Type B pancreatic cell (in vitro differentiated cells): ENCODE data around the gene NCKAP1. TPM values are rescaled to one million over a fixed set of nuclear protein-coding genes. Genes with fewer than 3 reads are reported as not detected.
A peak's percentile ranks its signal among the peaks of the same experiment; 100 is the strongest.

Source experiments
- DNase-seq: peaks from one replicate; pipeline ENCODE4 v3.0.0; 2021; ENCODE audit warnings: mixed read lengths; ENCODE audit not compliant: unreplicated experiment; ENCODE audit errors: extremely low spot score
- H3K27ac Mint-ChIP-seq: 2 replicates; pipeline ENCODE4 v1.8.0; 2021; ENCODE audit warnings: mild to moderate bottlenecking, mixed read lengths
- H3K27me3 Mint-ChIP-seq: 2 replicates; pipeline ENCODE4 v1.8.0; 2021; ENCODE audit warnings: mixed read lengths
- H3K36me3 Mint-ChIP-seq: 2 replicates; pipeline ENCODE4 v1.8.0; 2021; ENCODE audit warnings: mixed read lengths
- H3K4me1 Mint-ChIP-seq: one replicate; pipeline ENCODE4 v1.8.0; 2021; ENCODE audit warnings: mixed read lengths; ENCODE audit not compliant: unreplicated experiment
- H3K4me3 Mint-ChIP-seq: 2 replicates; pipeline ENCODE4 v1.8.0; 2021; ENCODE audit warnings: mild to moderate bottlenecking, mixed read lengths
- H3K9me3 Mint-ChIP-seq: 2 replicates; pipeline ENCODE4 v1.8.0; 2021; ENCODE audit warnings: mixed read lengths
- CTCF ChIP-seq: fragments of 200-600 bp; sonication (generic); conservative IDR thresholded peaks from 2 replicates; pipeline ENCODE4 v1.5.0; 2021; ENCODE audit warnings: antibody characterized with exemption, mild to moderate bottlenecking
- total RNA-seq: library from RNA; stranded (reverse); gene quantifications from 2 replicates; pipeline ENCODE4 v1.2.1, GENCODE V29; 2021; ENCODE audit warnings: low replicate concordance

Gene NCKAP1
- total RNA-seq, 1 donor from 2014 or later, result 104 TPM

DNA sequence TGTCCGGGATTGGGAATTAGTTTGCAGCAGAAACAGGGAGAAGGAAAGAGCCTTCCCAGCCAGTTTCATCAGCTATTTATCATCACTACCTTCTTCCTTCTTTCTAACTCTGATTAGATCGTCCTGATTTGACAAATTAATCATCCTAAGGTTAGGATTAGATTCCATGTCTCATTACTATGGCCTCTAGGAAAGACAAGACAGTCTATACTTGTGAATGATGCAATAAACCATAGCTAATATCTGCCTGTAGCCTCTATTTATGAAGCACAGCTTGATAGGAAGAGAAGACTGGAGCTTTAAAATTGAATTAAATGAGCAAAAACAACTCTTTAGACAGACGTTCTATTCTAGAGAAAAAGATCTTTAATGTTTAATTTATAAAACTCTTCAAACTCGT, 146.6 kb downstream of the NCKAP1 start:
- no peaks in the 10 kb centered on the region for H3K36me3 Mint-ChIP-seq
- H3K27ac Mint-ChIP-seq, result no peak overlapping the region
- H3K9me3 Mint-ChIP-seq, result no peaks in the 10 kb centered on the region
- no peak for TF ChIP-seq CTCF
- peaks cover 9% of the 10 kb centered on the region for H3K4me1 Mint-ChIP-seq
- DNase-seq, result no peak
- H3K4me3 Mint-ChIP-seq, result no peak overlapping the region
- H3K27me3 Mint-ChIP-seq, result no peaks in the 10 kb centered on the region

- H3K36me3 Mint-ChIP-seq, result no peaks in the 10 kb centered on the region
- TF ChIP-seq CTCF, result no peak
- peaks cover 9% of the 10 kb centered on the region for H3K4me1 Mint-ChIP-seq
- H3K27me3 Mint-ChIP-seq, result no peaks in the 10 kb centered on the region
- peak overlapping the region; percentile 16 for H3K4me3 Mint-ChIP-seq
- no peak for DNase-seq
- H3K27ac Mint-ChIP-seq, result no peak overlapping the region
- H3K9me3 Mint-ChIP-seq, result no peaks in the 10 kb centered on the region
Observed at GRCh38 chr2:182890773-182891378, 147.4 kb downstream of the NCKAP1 start.

DNA sequence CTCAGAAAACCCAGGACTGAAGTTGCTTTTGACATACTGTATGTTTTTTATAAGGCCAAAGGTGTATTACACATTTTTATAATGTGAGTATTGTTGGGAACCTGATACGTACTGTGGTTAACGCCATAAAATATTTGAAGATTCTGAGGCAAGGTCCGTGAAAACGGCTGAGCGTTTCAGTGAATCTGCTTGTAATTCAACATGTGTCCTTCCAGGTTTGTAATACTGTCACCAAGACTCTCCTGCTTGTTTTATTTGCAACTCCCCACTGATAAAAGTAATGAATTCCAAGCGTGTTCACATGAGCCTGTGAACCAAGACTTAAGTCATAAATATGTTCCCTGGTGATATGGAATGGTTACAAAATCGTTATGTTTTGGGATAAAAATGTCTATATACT, 148.0 kb downstream of the NCKAP1 start:
- TF ChIP-seq CTCF, result no peak
- no peak for DNase-seq
- Mint-ChIP-seq H3K36me3 (no peaks in the 10 kb centered on the region), H3K4me3 (no peak overlapping the region), H3K27me3 (no peaks in the 10 kb centered on the region), H3K27ac (no peak overlapping the region), H3K9me3 (no peaks in the 10 kb centered on the region), H3K4me1 (peaks cover 9% of the 10 kb centered on the region)

DNA sequence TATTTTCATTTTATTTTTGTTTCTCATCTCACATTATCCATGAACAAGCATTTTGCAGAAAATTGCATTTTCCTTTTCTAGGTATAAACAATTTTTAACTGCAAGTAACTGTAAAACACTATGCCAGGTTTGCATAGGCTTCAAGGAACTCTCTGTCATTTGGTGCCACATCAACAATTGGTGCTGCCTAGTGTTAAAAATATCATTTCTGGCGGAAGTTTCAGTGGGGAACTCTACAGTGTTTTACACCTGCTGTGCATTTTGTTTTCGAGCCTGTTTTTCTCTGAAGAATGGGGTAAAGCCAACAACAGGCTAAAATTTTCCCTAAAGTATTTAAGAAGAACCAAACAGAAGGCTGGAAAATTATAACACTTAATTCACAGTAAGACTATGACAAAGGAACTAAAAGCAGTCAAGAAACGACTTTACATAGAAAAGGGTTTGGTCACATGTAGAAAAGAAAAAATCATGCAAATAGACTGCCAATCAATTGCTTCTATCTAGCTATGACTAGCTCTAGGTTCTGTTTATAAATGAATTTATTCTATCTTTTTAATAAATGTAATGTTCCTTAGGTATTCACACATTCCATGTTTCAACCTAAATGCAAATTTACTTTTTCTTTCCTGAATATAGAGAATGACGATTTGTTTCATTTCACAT, 150.4 kb downstream of the NCKAP1 start:
- no peak overlapping the region for H3K4me3 Mint-ChIP-seq
- DNase-seq, result no peak
- no peaks in the 10 kb centered on the region for H3K27me3 Mint-ChIP-seq
- H3K36me3 Mint-ChIP-seq, result no peaks in the 10 kb centered on the region
- TF ChIP-seq CTCF, result no peak
- H3K4me1 Mint-ChIP-seq, result peaks cover 9% of the 10 kb centered on the region
- no peak overlapping the region for H3K27ac Mint-ChIP-seq
- H3K9me3 Mint-ChIP-seq, result no peaks in the 10 kb centered on the region

- no peaks in the 10 kb centered on the region for H3K27me3 Mint-ChIP-seq
- H3K9me3 Mint-ChIP-seq, result no peaks in the 10 kb centered on the region
- no peak for DNase-seq
- no peaks in the 10 kb centered on the region for H3K36me3 Mint-ChIP-seq
- H3K4me3 Mint-ChIP-seq, result no peak overlapping the region
- H3K27ac Mint-ChIP-seq, result no peak overlapping the region
- H3K4me1 Mint-ChIP-seq, result peaks cover 9% of the 10 kb centered on the region
- TF ChIP-seq CTCF, result no peak
Observed at GRCh38 chr2:182887093-182887492, 151.2 kb downstream of the NCKAP1 start.
